Ramos (cell line): ENCODE results near the gene AOC1.
"Not testable (repeated sequence)": the region's sequence is repeated elsewhere in the genome, so short reads cannot be mapped to it uniquely, and the experiment has no call there.

Experiments
- in situ Hi-C: fragments of 300-500 bp; cut with MboI; formaldehyde crosslinking; loops from one replicate; pipeline ENCODE4 v1.14.3; 2022; ENCODE audit warnings: low sequenced_read_pairs; ENCODE audit not compliant: unreplicated experiment

AOC1 gene

DNA sequence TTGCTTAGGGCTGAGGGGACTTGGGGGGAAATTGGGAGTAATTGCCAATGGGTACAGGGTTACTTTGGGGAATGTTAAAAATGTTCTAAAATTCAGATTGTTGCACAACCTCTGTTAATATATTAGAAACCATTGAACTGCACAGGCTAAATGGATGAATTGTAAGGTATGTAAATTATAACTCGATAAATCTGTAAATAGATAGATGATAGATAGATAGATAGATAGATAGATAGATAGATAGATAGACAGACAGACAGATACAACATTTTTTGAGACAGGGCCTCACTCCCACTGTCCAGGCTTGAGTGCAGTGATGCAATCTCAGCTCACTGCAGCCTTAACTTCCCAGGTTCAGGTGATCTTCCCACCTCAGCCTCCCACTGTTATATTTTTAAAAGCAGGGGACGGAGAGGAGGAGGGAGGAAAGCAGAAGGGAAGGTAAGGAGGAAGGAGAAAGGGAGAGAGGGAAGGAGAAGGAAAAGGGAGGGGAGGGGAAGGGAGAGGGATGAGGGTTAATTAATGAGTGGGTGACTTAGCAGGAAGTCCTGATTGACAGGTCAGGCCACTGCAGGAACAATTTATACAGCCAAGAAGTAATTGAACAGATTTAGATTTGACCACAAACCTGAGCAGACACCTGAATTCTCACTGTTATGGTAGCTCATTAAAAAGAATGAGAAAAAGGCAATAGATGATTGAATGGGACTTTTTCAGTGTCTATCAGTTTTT is 38.7 kb downstream of the AOC1 start:
- in situ Hi-C loops, result no loop called here

DNA sequence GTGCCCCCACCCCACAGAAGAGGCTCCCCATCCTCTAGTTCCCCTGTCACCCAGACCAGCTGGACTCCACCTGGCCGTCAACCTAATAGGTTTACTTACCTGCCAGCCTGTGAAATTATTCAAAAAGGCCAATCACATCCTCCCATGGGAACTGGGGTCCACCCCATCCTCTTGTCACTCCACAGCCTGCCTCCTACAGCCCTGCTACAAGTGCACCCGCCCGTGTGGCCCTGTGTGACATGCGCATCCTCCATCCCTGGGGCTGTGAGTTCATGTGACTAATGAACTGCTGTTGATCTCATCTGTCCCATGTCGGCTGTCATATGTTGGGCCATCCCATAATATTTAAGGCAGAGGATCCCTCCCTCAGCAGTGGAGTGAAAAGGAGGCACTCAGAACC is 39.4 kb downstream of the AOC1 start:
- in situ Hi-C loops, result no loop called here

DNA sequence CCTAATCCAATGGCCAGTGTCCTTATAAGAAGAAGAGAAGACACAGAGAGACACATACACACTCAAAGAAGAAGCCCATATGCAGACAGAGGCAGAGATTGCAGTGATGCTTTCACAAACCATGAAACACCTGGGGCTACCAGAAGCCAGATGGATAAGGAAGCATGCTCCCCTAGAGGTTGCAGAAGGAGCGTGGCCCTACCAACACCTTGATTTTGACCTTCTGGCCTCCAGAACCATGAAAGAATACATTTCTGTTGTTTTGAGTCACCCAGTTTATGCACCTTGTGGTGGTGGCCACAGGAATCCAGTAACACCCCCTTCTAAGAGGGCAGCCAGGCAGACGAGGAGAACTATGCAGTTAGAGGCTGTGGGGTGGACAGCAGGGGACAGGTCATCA is 43.5 kb downstream of the AOC1 start:
- in situ Hi-C loops, result loop anchor here (5.0 kb wide), 1 partner anchor 91 kb away; no protein-coding TSS in a partner anchor

DNA sequence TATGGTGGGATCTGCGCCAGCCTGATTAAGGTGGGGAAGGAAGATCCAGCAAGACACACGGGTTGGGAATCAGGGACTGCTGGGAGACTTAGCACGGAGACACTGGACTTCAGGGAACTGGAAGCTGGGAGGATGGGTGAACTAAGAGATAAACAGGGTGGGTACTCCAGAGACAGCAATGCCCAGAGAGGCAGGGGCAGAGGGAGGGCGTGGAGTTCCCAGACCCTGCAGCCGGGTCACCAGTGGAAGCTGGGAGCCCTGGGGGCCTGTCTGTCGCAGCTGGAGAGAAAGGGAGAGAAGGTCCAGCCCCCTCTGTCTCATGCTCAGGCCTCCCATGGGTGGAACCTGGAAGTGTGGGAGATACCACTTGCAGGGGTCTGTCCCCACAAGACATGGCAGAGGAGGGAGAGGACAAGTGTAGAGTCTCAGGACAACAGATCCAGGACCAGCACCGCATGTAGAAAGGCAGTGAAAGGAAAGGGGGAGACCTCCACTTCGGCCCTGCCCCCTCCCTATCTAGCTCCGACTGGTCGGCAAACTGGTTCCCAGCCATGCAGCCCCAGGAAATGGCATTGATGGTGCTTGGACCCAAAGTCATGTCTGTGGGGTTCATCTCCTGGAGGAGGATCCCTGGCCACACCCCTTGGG is 44.4 kb downstream of the AOC1 start:
- in situ Hi-C loops, result loop anchor here (5.0 kb wide), 1 partner anchor 91 kb away; no protein-coding TSS in a partner anchor

DNA sequence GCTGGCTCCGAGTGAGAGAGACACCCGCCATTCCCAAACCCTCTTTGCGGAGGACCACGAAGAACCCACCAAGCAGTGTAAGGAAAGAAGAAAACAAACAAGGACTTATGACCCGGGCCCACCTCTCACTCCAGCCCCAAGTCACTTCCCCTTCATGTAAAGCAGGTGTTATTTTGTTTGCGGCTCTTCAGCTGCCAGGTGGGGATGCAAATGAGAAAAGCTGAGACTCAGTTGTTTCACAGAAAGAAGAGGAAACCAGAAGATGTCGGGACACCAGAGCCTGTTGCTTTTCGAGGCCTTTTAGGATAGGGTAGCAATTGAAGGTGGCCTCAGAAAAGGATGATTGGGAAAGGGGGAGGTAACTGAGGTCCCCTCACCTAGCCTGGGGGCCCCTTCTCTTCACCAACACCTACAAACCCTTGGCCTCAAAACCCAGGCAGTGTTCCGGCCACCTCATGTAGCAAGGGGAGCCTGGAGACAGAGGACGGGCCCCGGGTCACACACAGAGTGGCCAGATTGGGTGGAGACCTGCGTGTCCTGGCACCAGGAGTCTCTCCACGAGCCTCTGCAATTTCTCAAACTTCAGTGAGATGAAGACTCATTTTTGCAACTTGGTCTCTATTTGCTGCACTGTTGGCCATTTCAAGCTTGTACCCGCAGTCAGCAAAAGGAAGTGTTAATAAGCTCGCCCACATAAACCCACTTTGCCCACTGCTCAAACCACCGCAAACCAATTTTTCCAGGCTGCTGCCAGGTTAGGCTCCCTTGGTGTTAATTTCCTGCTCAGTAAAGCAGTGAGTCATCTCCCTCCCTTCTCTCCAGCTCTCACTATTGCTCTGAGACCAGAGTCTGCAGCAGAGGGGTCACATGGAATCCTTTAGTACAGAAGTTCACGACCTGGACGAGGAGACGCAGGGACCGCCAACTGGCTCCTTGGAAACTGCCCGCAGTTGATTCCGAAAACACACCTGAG is 45.5 kb downstream of the AOC1 start:
- in situ Hi-C loops, result loop anchor here (5.0 kb wide), 1 partner anchor 90 kb away; no protein-coding TSS in a partner anchor

DNA sequence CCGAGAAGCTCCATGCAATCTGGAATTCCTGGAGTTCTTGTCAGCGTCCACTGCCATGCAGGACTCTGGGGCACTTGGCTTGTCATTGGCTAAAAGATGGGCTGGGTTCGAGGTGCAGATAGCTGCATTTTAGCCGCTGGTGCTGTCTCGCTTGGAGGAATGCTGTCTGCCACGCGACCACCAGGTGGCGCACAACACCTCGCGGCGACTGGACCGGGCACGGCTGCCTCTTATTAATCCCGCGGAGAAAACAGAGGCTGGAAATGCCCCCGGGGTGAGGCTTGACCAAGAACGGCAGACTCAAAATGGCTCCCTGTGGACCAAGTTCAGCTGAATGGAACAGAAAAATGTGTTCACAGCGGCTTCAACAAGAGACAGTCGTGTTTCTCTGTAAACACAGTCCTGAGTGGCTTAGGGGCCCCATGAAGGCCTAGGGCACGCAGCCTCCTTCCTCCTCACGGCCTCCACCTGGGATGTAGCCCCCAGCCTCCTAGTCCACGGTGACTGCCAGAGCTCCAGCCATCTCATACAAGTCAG is 46.2 kb downstream of the AOC1 start:
- in situ Hi-C loops, result loop anchor here (5.0 kb wide), 1 partner anchor 89 kb away; no protein-coding TSS in a partner anchor

DNA sequence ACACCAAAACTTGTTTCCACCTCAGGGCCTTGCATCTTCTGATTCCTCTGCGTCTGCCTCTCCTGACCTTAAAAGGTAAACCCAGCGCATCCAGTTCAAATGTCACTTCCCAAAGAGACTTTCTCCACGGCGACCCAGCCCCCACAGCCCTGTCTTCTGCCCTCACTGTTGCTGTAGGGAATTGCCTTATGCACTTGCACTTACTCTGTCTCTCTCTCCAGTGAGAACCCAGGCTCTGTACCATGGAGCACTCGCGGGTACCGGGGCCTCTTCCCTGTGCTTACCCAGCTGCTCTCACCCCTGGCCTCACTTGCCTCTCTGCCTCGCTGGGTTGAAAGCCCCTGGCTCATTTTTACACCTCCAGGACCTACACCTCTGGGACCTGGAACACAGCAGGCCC is 48.4 kb downstream of the AOC1 start:
- in situ Hi-C loops, result no loop called here

DNA sequence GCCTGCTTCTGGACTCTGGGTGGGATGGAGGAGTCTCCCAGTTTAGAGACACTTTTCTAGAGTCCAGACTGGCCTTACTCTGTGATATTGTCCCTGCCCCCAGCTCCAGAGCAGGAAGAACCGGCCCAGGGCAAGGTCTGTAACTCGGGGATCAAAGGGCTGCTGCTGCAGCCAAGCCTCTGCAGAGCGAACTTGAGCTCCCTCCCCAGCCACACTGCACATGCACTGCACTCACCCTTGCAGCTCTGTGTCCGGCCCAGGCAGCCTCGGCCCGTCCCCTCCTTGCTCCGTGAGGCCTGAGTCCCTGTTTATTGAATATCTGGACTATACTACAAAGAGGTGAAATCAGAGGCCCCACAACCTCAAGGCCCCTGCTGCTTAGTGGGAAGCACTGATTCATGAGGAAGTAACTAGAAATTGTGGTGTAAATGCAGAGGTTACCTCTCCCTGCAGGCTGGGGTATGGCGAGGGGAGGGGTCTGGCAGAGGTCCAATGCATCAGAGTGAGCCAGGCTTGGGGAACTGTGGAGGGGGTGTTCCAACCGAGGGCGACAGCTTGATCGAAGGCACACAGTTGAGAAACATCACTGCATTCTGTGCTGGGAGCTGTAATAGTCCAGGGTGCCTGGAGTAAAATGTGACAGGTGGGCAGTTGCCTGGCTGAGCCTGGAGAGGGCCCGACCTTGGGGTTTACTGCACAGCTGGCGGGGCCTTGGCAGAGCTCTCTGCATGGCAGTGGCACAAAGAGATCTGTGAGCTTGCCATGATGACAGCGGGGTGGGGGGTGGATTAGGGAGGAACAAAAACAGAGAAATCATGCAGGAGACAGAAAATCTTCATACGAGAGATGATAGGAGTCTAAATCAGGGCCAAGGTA is 49.1 kb downstream of the AOC1 start:
- in situ Hi-C loops, result no loop called here

DNA sequence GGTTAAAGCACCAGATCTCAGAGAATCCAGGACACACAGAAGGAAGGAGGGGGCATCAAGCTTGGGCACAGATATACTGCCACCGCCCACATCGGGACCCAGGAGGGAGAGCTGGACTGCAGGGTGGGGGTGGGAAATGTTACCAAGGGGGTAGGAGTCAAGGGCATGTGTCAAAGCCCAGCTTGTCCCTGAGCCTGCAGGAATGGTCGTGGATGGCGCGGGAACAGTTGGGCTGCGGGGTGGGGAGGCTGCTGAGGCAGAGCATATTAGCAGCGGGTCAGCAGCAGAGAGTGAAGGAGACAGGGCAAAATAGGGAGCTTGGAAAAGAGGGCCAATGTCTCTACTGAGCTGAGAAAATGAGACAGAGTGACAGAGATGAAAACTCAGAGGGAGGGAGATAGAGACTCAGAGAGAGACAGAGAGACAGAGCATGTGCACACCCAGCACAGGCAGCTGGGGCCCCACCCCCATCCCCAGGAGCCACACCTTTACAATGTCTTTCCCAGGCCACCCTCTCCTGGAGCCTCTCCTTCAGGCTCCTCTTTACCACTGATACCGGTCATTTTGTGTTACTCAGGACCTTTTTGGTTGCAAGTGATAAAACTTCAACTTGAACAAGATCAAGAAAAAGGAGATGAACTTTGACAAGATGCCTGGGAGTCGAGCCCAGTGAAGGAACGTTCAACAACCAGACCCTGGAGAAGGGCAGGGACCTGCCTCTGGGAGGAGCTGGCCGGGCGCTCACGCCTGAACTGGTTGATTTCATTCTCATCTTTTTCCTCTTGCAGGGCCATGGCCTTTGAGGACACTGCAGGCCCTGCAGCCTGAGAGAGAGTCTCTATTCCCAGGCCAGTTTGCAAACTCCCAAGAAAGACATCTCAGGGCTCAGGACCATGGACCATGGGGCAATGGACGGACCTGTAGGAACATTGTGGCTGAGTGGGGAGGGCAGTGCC is 50.0 kb downstream of the AOC1 start:
- in situ Hi-C loops, result no loop called here

DNA sequence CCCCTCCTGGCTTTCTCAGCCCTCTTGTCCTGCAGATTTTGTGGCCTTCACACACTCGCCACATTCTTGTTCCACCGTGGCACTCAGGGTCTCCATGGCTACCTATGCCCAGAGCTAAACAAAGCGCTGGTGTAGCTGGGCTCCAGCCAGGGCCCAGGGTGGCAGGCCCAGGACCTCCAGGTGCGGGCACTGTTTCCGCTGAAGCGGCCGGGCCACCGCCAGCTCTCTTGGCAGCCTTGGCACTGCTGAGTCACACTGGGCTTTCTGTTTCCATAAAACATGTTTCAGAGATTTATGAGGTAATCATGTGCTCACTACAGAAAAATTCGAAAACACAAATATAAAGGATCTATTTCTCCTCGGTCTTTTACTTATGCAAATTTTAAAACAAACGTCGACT is 51.3 kb downstream of the AOC1 start:
- in situ Hi-C loops, result no loop called here

DNA sequence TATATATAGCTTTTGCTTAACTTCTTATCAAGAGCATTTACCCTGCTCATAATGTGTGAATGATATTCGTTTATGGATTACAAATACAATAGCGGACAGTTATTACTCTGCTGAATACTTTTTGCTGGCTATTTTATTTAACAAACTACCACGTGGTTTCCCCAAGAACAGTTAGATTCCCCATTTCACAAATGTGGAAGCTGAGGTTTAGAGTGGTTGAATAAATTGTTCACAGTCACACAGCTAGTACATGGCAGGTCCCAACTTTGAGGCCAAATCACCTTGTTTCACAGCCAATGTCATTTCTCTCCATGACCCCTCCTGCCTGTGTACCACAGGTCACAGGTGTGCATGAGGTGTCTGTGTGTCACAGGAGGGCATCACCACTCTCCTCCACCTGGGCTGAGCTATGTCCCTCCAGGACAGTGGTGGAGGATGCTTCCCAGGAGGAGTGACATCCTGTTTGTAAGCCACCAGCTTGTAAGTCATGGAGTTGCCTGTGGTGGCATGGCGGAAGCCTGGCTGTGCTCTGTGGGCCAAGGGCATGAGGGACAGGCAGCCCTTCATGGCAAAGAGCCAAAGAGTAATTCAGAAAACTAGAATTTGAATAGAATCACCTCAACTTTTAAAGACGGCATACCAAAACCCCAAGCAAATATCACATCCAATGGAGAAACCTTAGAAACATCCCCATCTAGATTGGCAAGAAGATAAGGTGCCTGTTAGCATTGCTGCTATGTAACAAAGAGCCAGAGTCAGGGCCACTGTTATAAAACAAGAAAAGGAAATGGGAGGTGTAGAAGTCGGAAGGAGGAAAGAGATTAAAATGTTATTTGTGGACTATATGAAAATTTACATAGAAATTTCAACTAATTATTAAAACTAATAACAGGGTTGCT is 51.9 kb downstream of the AOC1 start:
- in situ Hi-C loops, result no loop called here

DNA sequence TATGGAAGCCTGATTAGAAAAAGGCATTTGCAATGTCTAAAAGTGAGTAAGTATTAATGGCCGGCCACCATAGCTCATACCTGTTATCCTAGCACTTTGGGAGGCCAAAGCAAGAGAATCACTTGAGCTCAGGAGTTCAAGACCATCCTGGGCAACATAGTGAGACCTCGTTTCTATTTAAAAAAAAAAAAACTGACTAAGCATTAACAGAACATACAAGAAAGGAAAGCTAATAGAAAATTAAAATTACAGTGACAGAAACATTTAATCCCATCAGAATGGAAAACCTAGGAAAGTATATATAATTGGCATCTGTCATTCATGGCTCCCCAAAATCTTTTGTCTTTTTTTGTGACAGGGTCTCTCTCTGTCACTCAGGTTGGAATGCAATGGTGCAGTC is 55.9 kb downstream of the AOC1 start:
- in situ Hi-C loops, result no loop called here

DNA sequence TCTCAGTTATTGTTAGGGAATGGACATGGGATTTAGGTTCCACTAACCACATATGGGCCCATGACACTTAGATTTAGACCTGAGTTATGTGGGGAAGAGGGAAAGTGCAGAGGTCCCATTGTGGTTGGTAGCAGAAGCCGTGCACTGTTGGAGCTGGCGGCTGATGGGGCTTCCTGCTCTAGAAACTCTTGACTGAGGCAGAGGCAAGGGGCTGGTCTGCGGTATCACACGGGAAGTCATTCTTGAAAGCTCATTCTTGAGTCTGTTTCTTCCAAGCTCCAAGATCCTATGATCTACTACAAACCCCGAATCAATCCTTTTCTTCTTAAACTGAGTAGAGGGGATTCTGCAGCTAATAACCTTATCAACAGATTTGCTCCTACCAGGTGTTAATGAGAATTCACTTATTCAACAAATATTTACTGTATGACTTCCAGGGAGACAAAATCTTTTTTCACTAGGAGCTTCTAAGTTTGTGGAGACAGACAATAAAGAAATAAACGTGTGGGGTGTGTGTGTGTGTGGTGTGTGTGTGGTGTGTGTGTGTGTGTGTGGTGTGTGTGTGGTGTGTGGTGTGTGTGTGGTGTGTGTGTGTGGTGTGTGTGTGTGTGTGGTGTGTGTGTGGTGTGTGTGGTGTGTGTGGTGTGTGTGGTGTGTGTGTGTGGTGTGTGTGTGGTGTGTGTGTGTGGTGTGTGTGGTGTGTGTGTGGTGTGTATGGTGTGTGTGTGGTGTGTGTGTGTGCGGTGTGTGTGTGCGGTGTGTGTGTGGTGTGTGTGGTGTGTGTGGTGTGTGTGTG is 57.1 kb downstream of the AOC1 start:
- in situ Hi-C loops, result no loop called here

DNA sequence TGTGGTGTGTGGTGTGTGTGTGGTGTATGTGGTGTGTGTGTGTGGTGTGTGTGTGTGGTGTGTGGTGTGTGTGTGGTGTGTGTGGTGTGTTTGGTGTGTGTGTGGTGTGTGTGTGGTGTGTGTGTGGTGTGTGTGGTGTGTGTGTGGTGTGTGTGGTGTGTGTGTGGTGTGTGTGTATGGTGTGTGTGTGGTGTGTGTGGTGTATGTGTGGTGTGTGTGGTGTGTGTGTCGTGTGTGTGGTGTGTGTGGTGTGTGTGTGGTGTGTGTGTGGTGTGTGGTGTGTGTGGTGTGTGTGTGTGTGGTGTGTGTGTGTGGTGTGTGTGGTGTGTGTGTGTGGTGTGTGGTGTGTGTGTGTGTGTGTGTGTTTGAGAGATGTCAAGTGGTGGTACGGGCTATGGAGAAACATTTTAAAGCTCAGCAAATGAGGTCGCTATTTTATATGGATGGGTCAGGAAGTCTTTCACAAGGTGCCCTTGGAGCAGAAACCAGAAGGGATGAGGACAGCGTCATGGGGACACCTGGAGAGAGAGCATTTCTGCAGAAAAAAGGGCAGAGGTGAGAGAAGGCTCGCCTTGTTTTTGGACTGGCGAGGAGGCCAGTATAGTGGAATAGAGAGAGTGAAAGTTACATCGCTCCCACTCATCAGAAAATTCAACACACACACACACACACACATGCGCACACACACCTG is 58.1 kb downstream of the AOC1 start:
- in situ Hi-C loops, result not testable (repeated sequence)

DNA sequence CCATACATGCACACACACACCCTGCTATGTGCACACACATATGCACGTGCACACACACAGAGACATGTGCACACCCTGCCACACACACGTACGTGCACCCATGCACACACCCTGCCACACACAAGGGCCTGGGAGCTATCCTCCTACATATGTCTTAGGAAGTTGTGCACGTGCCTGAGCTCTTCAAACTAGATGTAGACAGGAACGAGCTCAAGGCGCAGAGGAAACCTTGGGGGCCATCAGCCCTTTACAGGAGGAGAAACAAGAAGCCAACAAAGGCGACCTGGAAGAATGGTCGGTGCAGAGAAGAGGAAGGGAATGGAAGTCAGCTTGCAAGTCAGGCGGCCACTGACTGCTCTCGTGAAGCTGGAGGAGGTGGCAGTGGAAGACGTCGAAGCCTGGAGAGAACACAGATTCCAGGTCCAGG is 58.7 kb downstream of the AOC1 start:
- in situ Hi-C loops, result no loop called here
